SW480 (cell line): ENCODE measurements around the gene TPRG1L.

Experiments used
- DNase-seq: peaks from one replicate; pipeline ENCODE4 v3.0.0-alpha.2; 2016; ENCODE audit warnings: low spot score

TPRG1L gene

DNA sequence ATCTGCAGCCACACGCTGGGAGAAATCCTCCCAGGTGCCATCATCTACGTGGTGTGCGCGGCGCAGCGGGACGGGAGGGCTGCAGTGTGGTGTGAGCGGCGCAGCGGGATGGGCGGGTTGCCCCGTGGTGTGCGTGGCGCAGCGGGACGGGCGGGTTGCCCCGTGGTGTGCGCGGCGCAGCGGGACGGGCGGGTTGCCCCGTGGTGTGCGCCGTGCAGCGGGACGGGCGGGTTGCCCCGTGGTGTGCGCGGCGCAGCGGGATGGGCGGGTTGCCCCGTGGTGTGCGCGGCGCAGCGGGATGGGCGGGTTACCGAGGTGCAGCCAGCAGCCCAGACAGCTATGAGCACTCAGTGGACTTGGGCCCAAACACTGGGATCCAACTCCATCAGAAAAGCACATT is 20.4 kb downstream of the TPRG1L start:
- no peak for DNase-seq

DNA sequence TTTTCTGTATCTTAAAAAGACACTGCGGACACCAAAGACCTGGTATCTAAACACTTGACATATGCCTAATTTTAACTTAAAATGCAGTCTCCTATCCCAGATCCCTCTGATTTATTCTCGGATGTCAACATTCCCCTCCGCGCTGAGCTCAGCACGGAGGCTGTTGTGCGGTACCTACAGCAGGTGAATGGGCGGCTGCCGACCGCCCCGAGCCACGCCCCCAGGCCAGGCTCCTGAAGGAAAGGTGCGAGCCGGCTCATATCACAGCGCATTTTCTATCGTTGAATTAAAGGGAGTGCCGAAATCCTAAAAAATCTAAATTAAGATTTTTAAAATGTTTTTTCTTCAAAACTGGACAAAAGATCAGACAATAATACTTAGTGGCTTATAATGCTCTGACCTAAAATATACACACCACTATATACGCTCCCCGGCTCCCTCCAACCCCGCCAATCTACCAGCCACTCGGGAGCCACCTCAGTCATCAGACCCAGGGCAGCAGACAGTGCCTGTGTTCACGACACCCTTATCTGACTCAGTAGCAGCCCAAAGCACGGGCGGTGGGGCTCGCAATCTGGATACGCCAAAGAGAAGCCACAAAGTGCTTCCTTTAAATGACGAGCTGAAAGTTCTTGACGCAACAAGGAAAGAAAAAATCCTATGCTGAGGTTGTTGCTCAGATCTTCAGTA is 21.0 kb downstream of the TPRG1L start:
- no peak for DNase-seq

DNA sequence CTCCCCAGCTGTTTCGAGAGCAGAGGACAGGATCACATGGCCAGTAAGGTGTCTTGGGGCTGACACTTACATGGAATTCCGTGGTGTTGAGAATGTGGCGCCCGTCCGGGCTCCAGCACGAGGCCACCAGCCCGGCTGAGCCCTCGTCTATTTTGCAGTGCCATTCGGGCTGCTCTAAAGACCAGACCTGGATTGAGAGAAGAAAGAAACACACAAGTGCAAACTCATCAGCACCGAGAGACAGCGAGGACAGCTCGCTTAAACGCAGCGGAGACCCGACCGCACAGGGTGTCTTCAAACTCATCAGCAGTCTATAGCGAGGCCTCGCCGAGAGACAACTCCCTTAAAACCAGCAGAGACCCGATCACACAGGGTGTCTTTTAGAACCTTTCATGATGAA is 21.8 kb downstream of the TPRG1L start:
- DNase-seq = no peak

DNA sequence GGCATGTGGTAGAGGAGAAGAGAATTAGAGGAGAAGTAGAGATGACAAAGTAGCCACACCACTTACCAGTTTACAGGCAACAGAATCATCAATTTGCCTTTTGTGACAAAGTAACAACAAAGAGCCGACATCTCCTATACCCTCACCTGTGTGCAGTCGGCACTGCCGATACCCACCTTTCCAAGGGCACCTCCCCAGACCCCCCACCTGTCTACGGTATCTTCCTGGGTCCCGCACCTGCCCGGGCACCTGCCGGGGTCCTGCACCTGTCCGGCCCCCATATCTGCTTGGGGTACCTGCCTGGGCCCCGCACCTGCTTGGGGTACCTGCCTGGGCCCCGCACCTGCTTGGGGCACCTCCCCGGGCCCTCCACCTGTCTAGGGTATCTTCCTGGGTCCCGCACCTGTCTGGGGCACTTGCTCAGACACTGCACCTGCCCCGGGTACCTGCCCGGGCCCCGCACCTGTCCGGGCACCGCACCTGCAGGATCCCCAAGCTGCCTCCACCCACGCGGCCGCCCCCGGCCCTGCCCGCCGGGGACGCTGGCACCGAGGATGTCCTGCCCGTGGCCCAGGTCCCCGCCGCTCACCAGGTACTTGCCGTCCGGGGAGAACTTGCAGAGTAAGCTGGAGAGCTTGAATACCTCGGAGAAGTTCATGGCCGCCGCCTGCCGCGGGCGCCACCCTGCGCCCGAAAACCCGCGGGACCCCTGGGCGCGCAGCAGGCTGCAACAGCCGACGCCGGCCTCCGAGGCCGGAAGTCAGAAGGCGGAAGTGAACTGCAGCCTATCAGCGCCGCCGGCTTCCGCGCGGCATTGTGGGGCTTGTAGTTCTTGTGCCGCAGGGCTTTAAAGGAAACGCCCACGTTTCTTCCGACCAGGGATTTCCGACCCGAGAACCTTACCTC is 24.8 kb downstream of the TPRG1L start, which contains the start of gene WRAP73:
TSS of gene WRAP73 (minus strand) at position 762 of the 906 bp plus-strand sequence. CDS start at position 658, 104 bp downstream.
- peak; percentile 91 for DNase-seq

GRCh38 chr1:3650248-3651025 is 25.6 kb downstream of the TPRG1L start:
- no peak for DNase-seq

GRCh38 chr1:3651026-3651929 is 26.5 kb downstream of the TPRG1L start:
- no peak for DNase-seq

DNA sequence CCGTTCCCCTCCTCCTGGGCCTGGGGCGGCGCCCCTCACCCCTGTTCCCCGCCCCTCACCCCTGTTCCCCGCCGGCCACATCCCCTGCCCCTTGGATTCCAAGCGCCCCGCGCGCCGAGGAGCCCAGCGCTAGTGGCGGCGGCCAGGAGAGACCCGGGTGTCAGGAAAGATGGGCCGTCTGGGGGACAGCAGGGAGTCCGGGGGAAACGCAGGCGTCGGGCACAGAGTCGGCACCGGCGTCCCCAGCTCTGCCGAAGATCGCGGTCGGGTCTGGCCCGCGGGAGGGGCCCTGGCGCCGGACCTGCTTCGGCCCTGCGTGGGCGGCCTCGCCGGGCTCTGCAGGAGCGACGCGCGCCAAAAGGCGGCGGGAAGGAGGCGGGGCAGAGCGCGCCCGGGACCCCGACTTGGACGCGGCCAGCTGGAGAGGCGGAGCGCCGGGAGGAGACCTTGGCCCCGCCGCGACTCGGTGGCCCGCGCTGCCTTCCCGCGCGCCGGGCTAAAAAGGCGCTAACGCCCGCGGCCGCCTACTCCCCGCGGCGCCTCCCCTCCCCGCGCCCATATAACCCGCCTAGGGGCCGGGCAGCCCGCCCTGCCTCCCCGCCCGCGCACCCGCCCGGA is 27.2 kb downstream of the TPRG1L start, which contains the start of gene TP73:
TSS of gene TP73 (plus strand) at position 587 of the 618 bp plus-strand sequence. CDS start 29,850 bp downstream, outside the sequence.
- peak; percentile 61 for DNase-seq

- peak; percentile 40 for DNase-seq
Observed at GRCh38 chr1:3652548-3653285, 27.9 kb downstream of the TPRG1L start.

GRCh38 chr1:3653286-3653618 is 28.4 kb downstream of the TPRG1L start:
- DNase-seq = no peak

- no peak for DNase-seq
Observed at GRCh38 chr1:3654549-3655281, 29.9 kb downstream of the TPRG1L start.

- no peak for DNase-seq
Observed at GRCh38 chr1:3656450-3657095, 31.8 kb downstream of the TPRG1L start.

DNA sequence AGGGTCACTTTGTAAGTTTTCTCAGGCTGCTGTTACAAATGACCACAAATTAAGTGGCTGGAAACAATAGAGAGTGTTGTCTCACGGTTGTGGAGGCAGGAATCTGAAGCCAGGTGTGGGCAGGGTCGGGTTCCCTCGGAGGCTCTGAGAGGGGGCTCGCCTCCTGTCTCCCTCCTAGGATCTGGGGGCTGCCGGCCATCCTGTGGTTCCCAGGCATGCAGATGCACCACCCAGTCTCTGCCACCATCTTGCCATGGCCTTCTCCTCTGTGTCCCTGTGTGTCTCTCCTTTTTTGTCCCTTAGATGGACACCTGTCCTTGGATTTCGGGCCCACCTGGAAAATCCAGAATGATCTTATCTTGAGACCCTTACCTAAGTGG is 32.3 kb downstream of the TPRG1L start:
- no peak for DNase-seq

- no peak for DNase-seq
Observed at GRCh38 chr1:3657578-3658230, 32.9 kb downstream of the TPRG1L start.

- DNase-seq = no peak
Observed at GRCh38 chr1:3658231-3658615, 33.4 kb downstream of the TPRG1L start.

- no peak for DNase-seq
Observed at GRCh38 chr1:3659093-3659492, 34.3 kb downstream of the TPRG1L start.

DNA sequence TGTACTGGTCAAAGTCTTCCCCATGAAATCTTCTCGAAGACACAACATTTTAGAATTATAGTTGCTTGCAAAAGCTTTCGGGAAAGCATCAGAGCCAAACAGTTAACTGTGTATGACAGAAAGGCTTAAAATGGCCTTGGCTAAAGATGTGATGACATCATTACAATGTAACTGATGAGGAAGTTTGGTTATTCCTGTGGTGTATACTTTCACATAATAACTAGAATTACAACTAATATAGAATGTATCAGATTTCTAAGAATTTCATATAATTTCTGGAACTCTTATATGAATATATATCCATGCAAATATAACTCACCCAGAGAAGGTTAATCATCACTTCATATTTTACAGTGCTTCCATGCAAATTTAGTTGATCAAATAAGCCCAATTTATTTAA is 35.9 kb downstream of the TPRG1L start:
- DNase-seq = no peak

DNA sequence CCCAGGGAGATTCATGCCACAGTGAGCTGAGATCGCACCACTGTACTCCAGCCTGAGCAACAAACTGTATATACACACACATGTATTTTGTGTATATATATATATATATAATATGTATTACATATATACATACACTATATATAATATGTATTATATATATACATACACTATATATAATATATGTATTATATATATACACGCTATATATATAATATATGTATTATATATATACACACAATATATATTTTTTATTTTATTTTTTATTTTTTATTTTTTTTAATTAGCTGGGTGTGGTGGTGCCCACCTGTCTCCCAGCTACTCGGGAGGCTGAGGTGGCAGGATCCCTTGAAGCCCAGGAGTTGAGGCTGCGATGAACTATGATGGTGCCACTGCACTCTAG is 36.8 kb downstream of the TPRG1L start:
- no peak for DNase-seq

GRCh38 chr1:3662080-3662671 is 37.4 kb downstream of the TPRG1L start:
- no peak for DNase-seq
